ENCODE data around the gene UNKL.

DNA sequence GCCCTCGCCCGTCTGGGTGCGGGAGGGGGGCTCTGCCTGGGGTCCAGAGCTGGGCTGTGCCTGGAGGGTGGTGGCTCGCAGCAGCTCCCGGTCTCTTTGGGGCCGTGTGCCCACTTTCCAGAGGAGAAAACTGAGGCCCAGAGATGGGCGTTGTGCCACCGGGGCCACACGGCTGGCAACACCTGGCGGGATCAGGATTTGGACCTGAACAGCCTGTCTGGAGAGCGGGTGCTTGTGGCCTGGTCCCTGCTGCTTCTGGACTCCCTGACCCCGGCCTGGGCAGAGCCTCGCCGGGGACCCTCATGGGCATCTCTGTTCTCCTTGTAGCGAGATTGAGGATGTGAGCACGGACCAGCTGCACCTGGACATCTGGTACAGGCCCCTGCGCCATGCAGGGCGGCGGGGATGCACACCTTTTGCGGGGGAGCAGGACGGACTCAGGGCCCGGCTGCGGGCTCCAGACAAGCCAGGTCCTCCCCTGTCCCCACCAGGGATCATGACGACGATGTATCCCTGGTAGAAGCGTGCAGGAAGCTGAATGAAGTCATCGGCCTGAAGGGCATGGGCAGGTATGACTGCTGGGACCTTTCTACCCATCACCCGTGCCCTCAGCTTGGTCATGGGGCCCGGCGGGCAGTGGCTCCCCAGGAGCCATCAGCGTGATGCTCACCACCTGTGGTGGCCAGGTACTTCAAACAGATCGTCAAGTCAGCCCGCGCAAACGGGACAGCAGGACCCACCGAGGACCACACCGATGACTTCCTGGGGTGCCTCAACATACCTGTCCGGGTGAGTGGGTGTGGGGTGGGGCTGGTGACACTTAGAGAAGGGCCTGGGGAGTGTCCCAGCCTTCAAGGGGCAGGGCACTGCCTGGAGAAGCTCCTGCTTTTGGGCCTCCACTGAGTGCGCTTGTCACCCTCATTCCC, 72.7 kb downstream of the UNKL start:
- TF ChIP-seq POLR2A (IDR thresholded peaks at IDR 0.05) = no peak
- TF ChIP-seq, protein P1, sequence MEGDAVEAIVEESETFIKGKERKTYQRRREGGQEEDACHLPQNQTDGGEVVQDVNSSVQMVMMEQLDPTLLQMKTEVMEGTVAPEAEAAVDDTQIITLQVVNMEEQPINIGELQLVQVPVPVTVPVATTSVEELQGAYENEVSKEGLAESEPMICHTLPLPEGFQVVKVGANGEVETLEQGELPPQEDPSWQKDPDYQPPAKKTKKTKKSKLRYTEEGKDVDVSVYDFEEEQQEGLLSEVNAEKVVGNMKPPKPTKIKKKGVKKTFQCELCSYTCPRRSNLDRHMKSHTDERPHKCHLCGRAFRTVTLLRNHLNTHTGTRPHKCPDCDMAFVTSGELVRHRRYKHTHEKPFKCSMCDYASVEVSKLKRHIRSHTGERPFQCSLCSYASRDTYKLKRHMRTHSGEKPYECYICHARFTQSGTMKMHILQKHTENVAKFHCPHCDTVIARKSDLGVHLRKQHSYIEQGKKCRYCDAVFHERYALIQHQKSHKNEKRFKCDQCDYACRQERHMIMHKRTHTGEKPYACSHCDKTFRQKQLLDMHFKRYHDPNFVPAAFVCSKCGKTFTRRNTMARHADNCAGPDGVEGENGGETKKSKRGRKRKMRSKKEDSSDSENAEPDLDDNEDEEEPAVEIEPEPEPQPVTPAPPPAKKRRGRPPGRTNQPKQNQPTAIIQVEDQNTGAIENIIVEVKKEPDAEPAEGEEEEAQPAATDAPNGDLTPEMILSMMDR (IDR thresholded peaks at IDR 0.05) = no peak
